HCT116 (cell line): Measurements from ENCODE around the gene ZNF646. TPM values are rescaled to one million over a fixed set of nuclear protein-coding genes. Genes with fewer than 3 reads are reported as not detected.

Source experiments
- ATAC-seq: fragments of 200-7000 bp; cut with Tn5 transposase; 2 replicates; pipeline ENCODE4 v1.9.1; 2020; ENCODE audit warnings: mild to moderate bottlenecking, moderate library complexity
- BruUV-seq: library from RNA; stranded (reverse); fragments of 400-500 nt; replicated peaks from 2 replicates; lab custom pipeline; 2021; lab: Mats Ljungman, UMichigan
- CTCF ChIA-PET: fragments of 300-600 bp; sonication (Branson Sonifier 250); formaldehyde crosslinking; loops from one replicate; lab custom pipeline; 2021; ENCODE audit warnings: antibody characterized with exemption; lab: Charles Lee
- POLR2A ChIA-PET: fragments of 300-600, 350-600 bp; sonication (Branson Sonifier 250); formaldehyde crosslinking; loops from one replicate; lab custom pipeline; 2021; ENCODE audit warnings: antibody characterized with exemption; lab: Charles Lee
- RAD21 ChIA-PET, 2 experiments: fragments of 300-600 bp; sonication (Branson Sonifier 250); formaldehyde crosslinking; loops; one replicate each; lab custom pipeline; 2023; ENCODE audit warnings: low total read pairs in 2 of 2; ENCODE audit not compliant: uncharacterized antibody in 2 of 2, unreplicated experiment in 2 of 2, low non-redundant PET in 1 of 2; lab: Charles Lee
- DNase-seq: peaks from one replicate; pipeline ENCODE4 v3.0.0-alpha.2; 2010; ENCODE audit warnings: low read depth, low spot score
- H2AFZ ChIP-seq: fragments of 200-600 bp; shearing (Covaris generic), sonication (generic); 2 replicates; pipeline ENCODE4 v1.6.1; 2017; ENCODE audit warnings: low read depth, mixed run types, mixed read lengths, antibody characterized with exemption, low read length; ENCODE audit not compliant: poor library complexity, severe bottlenecking
- H3K27ac ChIP-seq: 2 replicates; pipeline ENCODE4 v1.5.1; 2012; ENCODE audit warnings: low read depth, low read length
- H3K27me3 ChIP-seq: fragments of 200-600 bp; sonication (generic); 2 replicates; pipeline ENCODE4 v1.6.1; 2016; ENCODE audit warnings: mixed run types, low read length, mixed read lengths; ENCODE audit not compliant: insufficient read depth
- H3K36me3 ChIP-seq, 2 experiments: fragments of 200-500 bp in 1 of 2; fragments of 200-600 bp in 1 of 2; sonication (Bioruptor generic) in 1 of 2; sonication (generic) in 1 of 2; 2 replicates each; pipeline versions ENCODE4 v1.5.1 to v1.6.1; 2014 to 2016; ENCODE audit warnings: low read length in 2 of 2, inconsistent platforms in 1 of 2, mixed read lengths in 1 of 2, mixed run types in 1 of 2; ENCODE audit not compliant: insufficient read depth in 2 of 2, control insufficient read depth in 1 of 2
- H3K4me1 ChIP-seq, 2 experiments: fragments of 200-600 bp in 1 of 2; sonication (generic) in 1 of 2; 2 replicates each; pipeline versions ENCODE4 v1.5.1 to v1.6.1; 2012 to 2017; ENCODE audit warnings: low read length in 2 of 2, inconsistent platforms in 1 of 2, mild to moderate bottlenecking in 1 of 2, mixed read lengths in 1 of 2, mixed run types in 1 of 2, moderate library complexity in 1 of 2; ENCODE audit not compliant: insufficient read depth in 2 of 2, control insufficient read depth in 1 of 2
- H3K4me2 ChIP-seq: fragments of 200-600 bp; sonication (generic); 2 replicates; pipeline ENCODE4 v1.6.1; 2017; ENCODE audit warnings: mixed run types, low read length, mixed read lengths
- H3K4me3 ChIP-seq, 2 experiments: fragments of 200-600 bp in 1 of 2; sonication (generic) in 1 of 2; replicated peaks in 1 of 2; 2 replicates each; pipeline ENCODE4 v1.5.1; 2011 to 2016; ENCODE audit warnings: low read length in 2 of 2, control low read depth in 1 of 2, low read depth in 1 of 2, mild to moderate bottlenecking in 1 of 2, mixed read lengths in 1 of 2, mixed run types in 1 of 2
- H3K79me2 ChIP-seq: fragments of 200-600 bp; sonication (generic); 2 replicates; pipeline ENCODE4 v1.6.1; 2017; ENCODE audit warnings: mild to moderate bottlenecking, mixed run types, low read length, moderate library complexity, mixed read lengths; ENCODE audit not compliant: insufficient read depth
- H3K9ac ChIP-seq: fragments of 200-600 bp; sonication (generic); 2 replicates; pipeline ENCODE4 v1.6.1; 2016; ENCODE audit warnings: low read length, mixed read lengths
- H3K9me2 ChIP-seq: fragments of 200-600 bp; sonication (generic), shearing (Covaris generic); 2 replicates; pipeline ENCODE4 v1.6.1; 2017; ENCODE audit warnings: mixed run types, mild to moderate bottlenecking, moderate library complexity; ENCODE audit not compliant: insufficient read depth
- H3K9me3 ChIP-seq, 2 experiments: fragments of 200-500 bp in 1 of 2; fragments of 200-600 bp in 1 of 2; sonication (Bioruptor generic) in 1 of 2; sonication (generic) in 1 of 2; 2 replicates each; pipeline ENCODE4 v1.6.1; 2014 to 2017; ENCODE audit warnings: low read length in 2 of 2, mixed read lengths in 2 of 2, inconsistent platforms in 1 of 2, low read depth in 1 of 2, mild to moderate bottlenecking in 1 of 2, mixed run types in 1 of 2, moderate library complexity in 1 of 2; ENCODE audit not compliant: control insufficient read depth in 1 of 2, insufficient read depth in 1 of 2
- H4K20me1 ChIP-seq: fragments of 200-600 bp; sonication (generic), shearing (Covaris generic); 2 replicates; pipeline ENCODE4 v1.6.1; 2017; ENCODE audit warnings: mixed run types, mild to moderate bottlenecking, moderate library complexity; ENCODE audit not compliant: insufficient read depth
- CEBPB ChIP-seq: IDR thresholded peaks from 2 replicates; pipeline ENCODE4 v1.6.1; 2012; ENCODE audit warnings: low read depth
- ELF1 ChIP-seq: IDR thresholded peaks from 2 replicates; pipeline ENCODE4 v1.6.1; 2012; ENCODE audit warnings: low read depth, borderline replicate concordance
- FOSL1 ChIP-seq: IDR thresholded peaks from 2 replicates; pipeline ENCODE4 v1.6.1; 2012; ENCODE audit warnings: low read depth
- JUND ChIP-seq: IDR thresholded peaks from 2 replicates; pipeline ENCODE4 v1.6.1; 2012
- RAD21 ChIP-seq: IDR thresholded peaks from 2 replicates; pipeline ENCODE4 v1.6.1; 2012; ENCODE audit warnings: low read depth, mild to moderate bottlenecking
- SP1 ChIP-seq: IDR thresholded peaks from 2 replicates; pipeline ENCODE4 v1.6.1; 2012; ENCODE audit warnings: low read depth
- SRF ChIP-seq: IDR thresholded peaks from 2 replicates; pipeline ENCODE4 v1.6.1; 2012; ENCODE audit warnings: low read depth
- intact Hi-C: fragments of 100-400 bp; cut with micrococcal nuclease; formaldehyde crosslinking; loops from 2 replicates; pipeline ENCODE4 v1.10.0; 2022
- total RNA-seq: library from RNA; stranded (reverse); gene quantifications from one replicate; pipeline ENCODE4 v1.2.1, GENCODE V29; 2021; ENCODE audit not compliant: unreplicated experiment

ZNF646 gene
- total RNA-seq, 1 experiment from 2014 or later = 17.7 TPM

DNA sequence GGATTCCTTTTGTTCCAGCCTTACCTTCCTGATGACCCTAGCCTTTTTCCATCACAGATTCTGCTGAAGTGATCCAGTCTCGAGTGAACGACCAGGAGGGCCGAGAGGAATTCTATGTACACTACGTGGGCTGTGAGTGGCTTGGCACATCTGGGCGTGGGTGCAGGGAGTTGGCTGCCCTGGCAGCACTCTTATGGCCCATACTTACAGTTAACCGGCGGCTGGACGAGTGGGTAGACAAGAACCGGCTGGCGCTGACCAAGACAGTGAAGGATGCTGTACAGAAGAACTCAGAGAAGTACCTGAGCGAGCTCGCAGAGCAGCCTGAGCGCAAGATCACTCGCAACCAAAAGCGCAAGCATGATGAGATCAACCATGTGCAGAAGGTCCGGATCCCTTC, 45.9 kb downstream of the ZNF646 start:
- no peaks in the 10 kb centered on the region for H3K27me3 ChIP-seq
- TF ChIP-seq CEBPB (no peak), JUND (no peak), ELF1 (no peak), SP1 (no peak), SRF (no peak)
- TF ChIP-seq, all 23 proteins: peak for 0
- Histone ChIP-seq H3K27ac (no peak overlapping the region), H3K36me3 (peaks cover 11 to 14% of the 10 kb centered on the region in 2 experiments; a peak in 3 of 4 replicates), H2AFZ (no peak overlapping the region), H3K9ac (no peak overlapping the region), H4K20me1 (peaks cover 4% of the 10 kb centered on the region; the same call in 1 of the 2 replicates), H3K9me2 (no peaks in the 10 kb centered on the region), H3K9me3 (no peaks in the 10 kb centered on the region), H3K4me1 (peaks cover 7 to 18% of the 10 kb centered on the region in 2 experiments; a peak in 3 of 4 replicates), H3K4me3 (no peak overlapping the region), H3K79me2 (peaks cover 39% of the 10 kb centered on the region), H3K4me2 (no peak overlapping the region)
- BruUV-seq = no TSS peak
- DNase-seq (no peak), ATAC-seq (no peak)
- intact Hi-C loops = no loop called here
- RAD21 ChIA-PET = no interaction called here
- POLR2A ChIA-PET = interaction anchor here (0.9 kb wide), 1 partner anchor 22 kb away, joined by 4 read pairs; no protein-coding TSS in a partner anchor
- CTCF ChIA-PET = no interaction called here

DNA sequence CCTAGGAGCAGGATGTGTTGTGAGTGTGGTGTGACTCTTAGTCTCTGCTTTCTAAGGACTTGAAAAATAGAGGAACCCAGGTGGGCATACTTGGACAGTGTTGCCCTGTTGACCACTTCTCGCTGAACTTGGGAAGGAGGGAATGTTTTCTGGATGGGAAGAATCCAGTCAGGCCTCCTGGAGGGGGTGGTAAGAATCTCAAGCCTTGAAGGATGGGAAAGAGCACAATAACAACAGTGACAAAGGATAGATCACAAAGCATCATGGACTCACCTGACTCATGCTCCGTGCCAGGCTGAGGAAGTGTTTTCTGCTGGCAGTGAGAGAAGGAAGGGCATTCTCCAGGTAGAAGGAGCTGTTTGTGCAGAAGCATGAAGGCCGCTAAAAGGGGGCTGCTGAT, 51.6 kb downstream of the ZNF646 start:
- Histone ChIP-seq H3K9me2 (no peaks in the 10 kb centered on the region), H2AFZ (no peak overlapping the region), H3K79me2 (no peaks in the 10 kb centered on the region), H3K9ac (no peak overlapping the region), H3K4me1 (peaks cover 7% of the 10 kb centered on the region in 2 experiments), H4K20me1 (no peaks in the 10 kb centered on the region), H3K27me3 (no peaks in the 10 kb centered on the region), H3K4me3 (no peak overlapping the region), H3K36me3 (peaks cover 6 to 7% of the 10 kb centered on the region in 2 experiments; a peak in 3 of 4 replicates), H3K4me2 (no peak overlapping the region), H3K27ac (no peak overlapping the region), H3K9me3 (no peaks in the 10 kb centered on the region)
- ATAC-seq (no peak), DNase-seq (no peak)
- RAD21 ChIA-PET = no interaction called here
- no TSS peak for BruUV-seq
- CTCF ChIA-PET = no interaction called here
- intact Hi-C loops = no loop called here
- TF ChIP-seq FOSL1 = no peak
- no peak for TF ChIP-seq RAD21
- POLR2A ChIA-PET = interaction anchor here (1.7 kb wide), 1 partner anchor 8 kb away, joined by 7 read pairs; the partner anchor contains the start of gene KAT8
